PFSK-1 (cell line): ENCODE results near the gene MSGN1.

Experiments
- FOXP2 ChIP-seq: optimal IDR thresholded peaks from 2 replicates; pipeline ENCODE3; 2011; ENCODE audit warnings: borderline replicate concordance, control low read depth, inconsistent platforms; ENCODE audit not compliant: insufficient read depth; ENCODE audit errors: extremely low read length, extremely low read depth
- POLR2AphosphoS5 ChIP-seq: IDR thresholded peaks from 2 replicates; pipeline ENCODE4 v1.6.1; 2012; ENCODE audit warnings: low read depth, mild to moderate bottlenecking, control low read depth, low read length, moderate library complexity
- REST ChIP-seq, 2 experiments: IDR thresholded peaks; 2 replicates each; pipeline versions ENCODE4 v1.6.1 to v1.8.0; 2011 to 2012; ENCODE audit warnings: low read depth in 2 of 2, low read length in 2 of 2, control low read depth in 1 of 2, inconsistent platforms in 1 of 2, mild to moderate bottlenecking in 1 of 2, moderate library complexity in 1 of 2; ENCODE audit not compliant: insufficient read depth in 1 of 2
- SIN3A ChIP-seq: IDR thresholded peaks from 2 replicates; pipeline ENCODE4 v1.6.1; 2012; ENCODE audit warnings: mild to moderate bottlenecking, low read length, moderate library complexity, borderline replicate concordance; ENCODE audit not compliant: insufficient read depth
- TAF1 ChIP-seq: IDR thresholded peaks from 2 replicates; pipeline ENCODE4 v1.6.1; 2012; ENCODE audit warnings: low read length, control low read depth, borderline replicate concordance; ENCODE audit not compliant: insufficient read depth

MSGN1 gene

GRCh38 chr2:17795309-17795708 lies 21.0 kb upstream of the MSGN1 start:
- no peak for TF ChIP-seq REST (IDR thresholded peaks at IDR 0.05; ENCODE audit: insufficient read depth in 1 of 2, low read depth in 2 of 2, low read length in 2 of 2)
- TF ChIP-seq FOXP2 = no peak
- TF ChIP-seq POLR2AphosphoS5 = no peak
- TF ChIP-seq TAF1 = no peak
- no peak for TF ChIP-seq SIN3A

- TF ChIP-seq POLR2AphosphoS5 (no peak), SIN3A (no peak), REST (IDR thresholded peaks at IDR 0.05; ENCODE audit: insufficient read depth in 1 of 2, low read depth in 2 of 2, low read length in 2 of 2) (no peak), FOXP2 (no peak), TAF1 (no peak)
These were observed 17.9 kb upstream of the MSGN1 start for GRCh38 chr2:17798338-17798737.

- TF ChIP-seq TAF1 (no peak), POLR2AphosphoS5 (no peak), FOXP2 (no peak), SIN3A (no peak), REST (IDR thresholded peaks at IDR 0.05; ENCODE audit: insufficient read depth in 1 of 2, low read depth in 2 of 2, low read length in 2 of 2) (no peak)
These were observed 16.7 kb upstream of the MSGN1 start for GRCh38 chr2:17799301-17800120.

- TF ChIP-seq TAF1 = no peak
- no peak for TF ChIP-seq SIN3A
- TF ChIP-seq POLR2AphosphoS5 = no peak
- no peak for TF ChIP-seq REST (IDR thresholded peaks at IDR 0.05; ENCODE audit: insufficient read depth in 1 of 2, low read depth in 2 of 2, low read length in 2 of 2)
- no peak for TF ChIP-seq FOXP2
These were observed 16.0 kb upstream of the MSGN1 start for GRCh38 chr2:17800219-17800618.
